HL-60 (cell line): Measurements from ENCODE around the gene UBE2J2.

Source experiments
- DNase-seq, 2 experiments: peaks; one replicate each; pipeline ENCODE4 v3.0.0-alpha.2; 2010 to 2020; ENCODE audit warnings: low read depth in 1 of 2, low spot score in 1 of 2
- H3K27ac ChIP-seq: fragments of 250-450 bp; sonication (Bioruptor Pico); replicated peaks from 2 replicates; pipeline ENCODE4 v1.5.1; 2020; ENCODE audit warnings: mild to moderate bottlenecking, moderate library complexity
- H3K27me3 ChIP-seq: fragments of 250-450 bp; sonication (Bioruptor Pico); 2 replicates; pipeline ENCODE4 v1.5.1; 2021; ENCODE audit warnings: mild to moderate bottlenecking, moderate library complexity; ENCODE audit not compliant: insufficient read depth, poor library complexity, severe bottlenecking
- H3K4me3 ChIP-seq: replicated peaks from 2 replicates; pipeline ENCODE4 v1.5.1; 2011; ENCODE audit warnings: mild to moderate bottlenecking, control low read depth, low read length; ENCODE audit not compliant: insufficient read depth
- GABPA ChIP-seq: IDR thresholded peaks from 2 replicates; pipeline ENCODE4 v1.6.1; 2012; ENCODE audit warnings: low read depth
- POLR2AphosphoS5 ChIP-seq: IDR thresholded peaks from 2 replicates; pipeline ENCODE4 v1.6.1; 2012; ENCODE audit warnings: low read depth
- SPI1 ChIP-seq: IDR thresholded peaks from 2 replicates; pipeline ENCODE4 v1.6.1; 2012; ENCODE audit warnings: low read depth, mild to moderate bottlenecking, borderline replicate concordance
- TF ChIP-seq, protein P1 (sequence below): IDR thresholded peaks from 2 replicates; pipeline ENCODE4 v1.6.1; 2012; ENCODE audit warnings: low read depth; ENCODE audit not compliant: insufficient replicate concordance
- TF ChIP-seq, protein P2 (sequence below): IDR thresholded peaks from one replicate; pipeline ENCODE4 v1.5.1; 2011; ENCODE audit warnings: low read length, control low read depth, inconsistent platforms; ENCODE audit not compliant: insufficient read depth

The UBE2J2 gene

DNA sequence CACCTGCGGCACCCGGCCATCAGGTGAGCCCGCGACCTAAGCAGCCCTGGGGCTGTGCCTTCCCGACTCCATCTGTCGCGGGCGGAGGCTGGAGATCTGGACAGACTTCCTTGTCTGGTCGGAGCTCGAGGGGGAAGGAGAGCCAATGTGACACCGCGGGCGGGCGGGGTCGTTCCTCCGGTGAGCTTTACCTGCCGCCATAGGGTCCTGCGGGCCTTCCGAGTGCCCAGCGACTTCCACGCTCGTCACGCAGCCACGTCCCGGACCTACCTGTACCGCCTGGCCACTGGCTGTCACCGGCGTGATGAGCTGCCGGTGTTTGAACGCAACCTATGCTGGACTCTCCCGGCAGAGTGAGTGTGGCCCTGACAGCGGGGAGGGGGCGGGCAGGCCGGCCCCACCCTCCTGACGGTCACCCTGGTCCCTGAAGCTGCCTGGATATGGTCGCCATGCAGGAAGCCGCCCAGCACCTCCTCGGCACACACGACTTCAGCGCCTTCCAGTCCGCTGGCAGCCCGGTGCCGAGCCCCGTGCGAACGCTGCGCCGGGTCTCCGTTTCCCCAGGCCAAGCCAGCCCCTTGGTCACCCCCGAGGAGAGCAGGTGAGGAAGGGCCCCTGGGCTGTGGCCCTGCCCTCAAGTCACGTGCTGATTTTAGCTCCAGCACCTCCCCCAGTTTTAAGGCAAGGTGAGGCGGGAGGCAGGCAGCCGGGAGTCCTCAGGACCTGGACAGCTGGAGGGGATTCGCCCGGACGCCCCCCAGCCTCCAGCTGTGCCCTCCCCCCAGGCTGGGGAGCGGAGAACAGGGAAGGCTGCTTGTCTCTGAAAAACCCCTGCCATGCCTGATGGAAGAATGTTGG, 35.8 kb upstream of the UBE2J2 start:
- Histone ChIP-seq H3K4me3 (peak overlapping the region; percentile 89), H3K27ac (peak overlapping the region; percentile 97), H3K27me3 (no peaks in the 10 kb centered on the region)
- DNase-seq = peak in 1 of 2 experiments; percentile 58
- peak; percentile 28; the same call in 1 of the 2 replicates for TF ChIP-seq POLR2AphosphoS5
- TF ChIP-seq GABPA = no peak

DNA sequence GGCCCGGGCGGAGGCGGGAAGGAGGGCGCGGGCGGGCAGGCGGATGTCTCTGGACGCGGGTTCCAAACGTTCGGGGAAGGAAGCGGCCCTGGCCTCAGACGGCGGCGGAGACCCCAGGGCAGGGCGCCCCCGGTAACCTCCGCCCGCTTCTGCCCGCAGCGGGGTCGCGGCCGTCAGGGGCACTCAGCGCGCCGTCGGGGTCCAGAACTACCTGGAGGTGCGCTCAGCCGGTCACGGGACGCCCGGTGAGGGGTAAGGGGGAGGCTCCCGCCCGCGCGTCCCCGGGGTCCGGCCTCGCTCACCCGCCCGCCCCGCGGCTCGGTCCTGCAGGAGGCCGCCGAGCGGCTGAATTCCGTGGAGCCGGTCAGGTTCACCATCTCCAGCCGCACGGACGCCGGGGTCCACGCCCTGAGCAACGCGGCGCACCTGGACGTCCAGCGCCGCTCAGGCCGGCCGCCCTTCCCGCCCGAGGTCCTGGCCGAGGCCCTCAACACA, 35.1 kb upstream of the UBE2J2 start:
- H3K4me3 ChIP-seq = peak overlapping the region; percentile 89
- TF ChIP-seq, protein P1, sequence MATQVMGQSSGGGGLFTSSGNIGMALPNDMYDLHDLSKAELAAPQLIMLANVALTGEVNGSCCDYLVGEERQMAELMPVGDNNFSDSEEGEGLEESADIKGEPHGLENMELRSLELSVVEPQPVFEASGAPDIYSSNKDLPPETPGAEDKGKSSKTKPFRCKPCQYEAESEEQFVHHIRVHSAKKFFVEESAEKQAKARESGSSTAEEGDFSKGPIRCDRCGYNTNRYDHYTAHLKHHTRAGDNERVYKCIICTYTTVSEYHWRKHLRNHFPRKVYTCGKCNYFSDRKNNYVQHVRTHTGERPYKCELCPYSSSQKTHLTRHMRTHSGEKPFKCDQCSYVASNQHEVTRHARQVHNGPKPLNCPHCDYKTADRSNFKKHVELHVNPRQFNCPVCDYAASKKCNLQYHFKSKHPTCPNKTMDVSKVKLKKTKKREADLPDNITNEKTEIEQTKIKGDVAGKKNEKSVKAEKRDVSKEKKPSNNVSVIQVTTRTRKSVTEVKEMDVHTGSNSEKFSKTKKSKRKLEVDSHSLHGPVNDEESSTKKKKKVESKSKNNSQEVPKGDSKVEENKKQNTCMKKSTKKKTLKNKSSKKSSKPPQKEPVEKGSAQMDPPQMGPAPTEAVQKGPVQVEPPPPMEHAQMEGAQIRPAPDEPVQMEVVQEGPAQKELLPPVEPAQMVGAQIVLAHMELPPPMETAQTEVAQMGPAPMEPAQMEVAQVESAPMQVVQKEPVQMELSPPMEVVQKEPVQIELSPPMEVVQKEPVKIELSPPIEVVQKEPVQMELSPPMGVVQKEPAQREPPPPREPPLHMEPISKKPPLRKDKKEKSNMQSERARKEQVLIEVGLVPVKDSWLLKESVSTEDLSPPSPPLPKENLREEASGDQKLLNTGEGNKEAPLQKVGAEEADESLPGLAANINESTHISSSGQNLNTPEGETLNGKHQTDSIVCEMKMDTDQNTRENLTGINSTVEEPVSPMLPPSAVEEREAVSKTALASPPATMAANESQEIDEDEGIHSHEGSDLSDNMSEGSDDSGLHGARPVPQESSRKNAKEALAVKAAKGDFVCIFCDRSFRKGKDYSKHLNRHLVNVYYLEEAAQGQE = no peak
- TF ChIP-seq POLR2AphosphoS5 = no peak
- no peak for TF ChIP-seq GABPA
- TF ChIP-seq, protein P2, sequence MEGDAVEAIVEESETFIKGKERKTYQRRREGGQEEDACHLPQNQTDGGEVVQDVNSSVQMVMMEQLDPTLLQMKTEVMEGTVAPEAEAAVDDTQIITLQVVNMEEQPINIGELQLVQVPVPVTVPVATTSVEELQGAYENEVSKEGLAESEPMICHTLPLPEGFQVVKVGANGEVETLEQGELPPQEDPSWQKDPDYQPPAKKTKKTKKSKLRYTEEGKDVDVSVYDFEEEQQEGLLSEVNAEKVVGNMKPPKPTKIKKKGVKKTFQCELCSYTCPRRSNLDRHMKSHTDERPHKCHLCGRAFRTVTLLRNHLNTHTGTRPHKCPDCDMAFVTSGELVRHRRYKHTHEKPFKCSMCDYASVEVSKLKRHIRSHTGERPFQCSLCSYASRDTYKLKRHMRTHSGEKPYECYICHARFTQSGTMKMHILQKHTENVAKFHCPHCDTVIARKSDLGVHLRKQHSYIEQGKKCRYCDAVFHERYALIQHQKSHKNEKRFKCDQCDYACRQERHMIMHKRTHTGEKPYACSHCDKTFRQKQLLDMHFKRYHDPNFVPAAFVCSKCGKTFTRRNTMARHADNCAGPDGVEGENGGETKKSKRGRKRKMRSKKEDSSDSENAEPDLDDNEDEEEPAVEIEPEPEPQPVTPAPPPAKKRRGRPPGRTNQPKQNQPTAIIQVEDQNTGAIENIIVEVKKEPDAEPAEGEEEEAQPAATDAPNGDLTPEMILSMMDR = no peak
- no peak for TF ChIP-seq SPI1
- no peak for DNase-seq

DNA sequence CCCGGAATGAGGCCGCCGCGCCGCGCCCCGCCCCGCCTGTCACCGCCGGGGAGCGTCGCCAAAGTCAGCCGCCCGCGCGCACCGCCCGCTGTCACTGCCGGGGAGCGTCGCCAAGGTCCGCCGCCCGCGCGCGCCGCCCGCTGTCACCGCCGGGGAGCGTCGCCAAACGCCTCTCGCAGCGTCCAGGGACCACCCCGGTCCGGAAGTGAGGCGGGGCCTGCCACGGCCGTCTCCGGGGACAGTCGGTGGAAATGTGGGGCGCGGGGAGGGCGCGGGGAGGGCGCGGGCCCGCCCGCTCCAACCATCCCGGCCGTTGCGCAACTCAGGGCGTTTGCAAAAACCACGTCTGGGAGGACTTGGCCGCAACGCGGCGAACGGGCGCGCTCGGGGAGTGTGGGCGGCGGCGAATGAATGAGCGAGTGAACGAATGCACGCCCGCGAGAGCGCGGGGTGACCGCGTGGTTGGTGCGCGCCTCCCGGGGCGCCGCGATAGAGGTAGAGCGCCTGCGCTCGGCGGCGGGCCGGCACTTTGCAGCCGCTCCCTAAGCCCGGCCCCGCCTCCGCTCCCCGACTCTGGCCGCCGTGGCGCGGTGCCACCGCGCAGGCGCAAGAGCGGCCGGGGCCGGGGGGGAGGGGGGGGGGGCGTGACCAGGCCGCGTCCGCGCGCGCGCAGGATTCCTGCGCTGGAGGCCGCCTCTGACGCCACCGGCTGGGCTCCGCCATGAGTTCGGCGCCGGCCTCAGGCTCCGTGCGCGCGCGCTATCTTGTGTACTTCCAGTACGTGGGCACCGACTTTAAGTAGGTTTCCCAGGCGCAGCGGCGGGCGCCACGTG, 34.5 kb upstream of the UBE2J2 start, which contains the start of the genes ACAP3 and PUSL1:
TSS of gene ACAP3 (minus strand) at position 8 of the 833 bp plus-strand sequence. CDS start 115 bp downstream, outside the sequence.
TSS of gene PUSL1 (plus strand) at position 675 of the 833 bp plus-strand sequence. CDS start at position 722, 47 bp downstream.
- peak; percentile 44; the same call in 1 of the 2 replicates for TF ChIP-seq GABPA
- TF ChIP-seq, protein P1 = no peak
- peak; percentile 41; the same call in 1 of the 2 replicates for TF ChIP-seq POLR2AphosphoS5
- H3K27me3 ChIP-seq = no peaks in the 10 kb centered on the region
- peak; percentile 91 to 94 for DNase-seq
- H3K27ac ChIP-seq = peak within 1 kb of the TSS; percentile 97
- H3K4me3 ChIP-seq = peak within 1 kb of the TSS; percentile 89

More for the DNA sequence above, 35.1 kb upstream of the UBE2J2 start:
- H3K27me3 ChIP-seq = no peaks in the 10 kb centered on the region
- H3K27ac ChIP-seq = peak overlapping the region; percentile 97

DNA sequence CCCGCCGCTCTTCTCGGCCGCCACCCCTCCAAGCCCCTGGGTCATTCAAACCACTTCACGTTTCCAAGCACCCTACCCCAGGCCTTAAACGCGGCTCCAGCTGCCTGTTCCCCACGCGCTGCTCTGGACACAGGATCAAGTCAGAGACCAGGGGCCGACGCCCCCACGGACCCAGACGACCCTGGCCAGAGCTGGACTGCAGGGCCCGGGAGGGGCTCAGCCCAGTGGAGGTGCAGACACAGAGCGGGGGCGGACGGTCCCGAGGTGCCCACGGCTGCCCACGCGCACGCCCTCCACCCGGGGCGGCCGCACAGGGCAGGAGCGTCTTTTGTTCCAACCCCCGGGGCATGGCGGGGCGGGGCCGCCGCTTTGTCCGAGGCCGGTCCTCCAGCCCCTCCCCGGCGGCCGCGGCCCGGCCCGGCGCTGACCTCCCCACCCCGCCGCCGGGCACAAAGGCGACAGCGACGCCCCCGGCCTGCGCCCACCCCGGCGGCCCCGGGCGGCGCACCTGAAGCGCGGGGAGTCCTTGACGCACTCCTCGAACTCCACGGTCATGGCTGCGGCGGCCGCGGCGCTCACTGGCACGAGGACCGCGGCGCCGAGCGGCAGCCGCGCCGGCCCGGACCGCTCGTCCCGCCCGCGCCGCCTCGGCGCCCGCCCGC, 33.7 kb upstream of the UBE2J2 start:
- H3K4me3 ChIP-seq = peak overlapping the region; percentile 73
- TF ChIP-seq SPI1 (no peak), GABPA (no peak), POLR2AphosphoS5 (no peak)
- TF ChIP-seq, protein P1 = no peak
- TF ChIP-seq, protein P2 = no peak
- peak overlapping the region; percentile 72 for H3K27ac ChIP-seq
- H3K27me3 ChIP-seq = no peaks in the 10 kb centered on the region
- DNase-seq = no peak
